Measurements from ENCODE around the gene SAPCD1. TPM values are rescaled to one million over a fixed set of nuclear protein-coding genes. Genes with fewer than 3 reads are reported as not detected.

Gene SAPCD1
- total and polyA plus RNA-seq, 2 donors (not counting 1 experiment from before 2014, with no cell fraction given), result 12.9 TPM

DNA sequence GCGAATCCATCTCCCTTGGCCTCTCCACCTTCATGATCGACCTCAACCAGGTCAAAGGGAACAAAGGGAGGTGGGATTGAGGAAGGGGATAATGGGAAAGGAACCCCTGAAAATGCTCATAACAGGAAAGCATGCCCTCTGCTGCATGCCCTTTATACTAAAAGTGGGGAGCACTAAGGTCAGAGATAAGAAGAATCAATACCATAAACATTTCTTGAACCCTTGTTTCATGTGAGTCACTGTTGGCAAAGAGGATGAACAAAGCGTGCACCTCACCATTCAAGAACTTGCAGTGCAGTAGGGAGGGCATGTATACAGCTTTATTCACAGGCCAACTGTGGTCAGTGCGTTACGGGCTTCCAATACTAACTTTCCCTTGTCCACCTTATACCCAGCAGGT, 1.7 kb upstream of the SAPCD1 start:
- Histone ChIP-seq H2AFZ (ENCODE audit: insufficient read depth, low read depth, low read length, poor library complexity, severe bottlenecking) (no peak overlapping the region), H3K27ac (ENCODE audit: low read length in 2 of 2) (no peak overlapping the region), H3K9me3 (ENCODE audit: control extremely low read depth in 1 of 3, control insufficient read depth in 2 of 3, insufficient read depth in 1 of 3, low read length in 2 of 3) (no peaks in the 10 kb centered on the region), H3K4me2 (replicated peaks; ENCODE audit: low read depth, low read length, poor library complexity, severe bottlenecking) (no peak overlapping the region), H4K20me1 (ENCODE audit: control insufficient read depth, insufficient read depth, low read length, poor library complexity, severe bottlenecking) (no peaks in the 10 kb centered on the region), H3K4me1 (ENCODE audit: control insufficient read depth in 2 of 2, insufficient read depth in 2 of 2, low read length in 2 of 2) (no peaks in the 10 kb centered on the region), H3K4me3 (ENCODE audit: control extremely low read depth in 1 of 5, extremely low read depth in 1 of 5, insufficient read depth in 1 of 5, low read depth in 2 of 5, low read length in 4 of 5) (no peak overlapping the region), H3K79me2 (ENCODE audit: control insufficient read depth, insufficient read depth, low read length) (no peaks in the 10 kb centered on the region), H3K27me3 (replicated peaks in 1 of 4; ENCODE audit: control extremely low read depth in 1 of 4, control insufficient read depth in 3 of 4, insufficient read depth in 4 of 4, low read length in 3 of 4) (no peaks in the 10 kb centered on the region), H3K36me3 (replicated peaks in 1 of 2; ENCODE audit: control extremely low read depth in 1 of 2, control insufficient read depth in 1 of 2, extremely low read depth in 1 of 2, insufficient read depth in 2 of 2, low read length in 1 of 2) (peaks cover 0 to 14% of the 10 kb centered on the region in 2 experiments), H3K9ac (ENCODE audit: low read length) (no peak overlapping the region)
- intact Hi-C loops (cut with micrococcal nuclease), result no loop called here
- WGBS (ENCODE audit: insufficient coverage), result 100% methylated on average over 1 of the region's 5 CpGs
- no peak overlapping the region for H3K27ac Mint-ChIP-seq
- ATAC-seq (ENCODE audit: low read depth), result no peak
- no peaks in the 10 kb centered on the region for H3K4me1 Mint-ChIP-seq
- no peaks in the 10 kb centered on the region for H3K9me3 Mint-ChIP-seq (ENCODE audit: insufficient read depth)
- H3K4me3 Mint-ChIP-seq, result no peak overlapping the region
- ChIA-PET CTCF (no interaction called here), POLR2A (interaction anchor here (0.6 kb wide), 2 partner anchors 11 to 15 kb away, joined by 3 to 5 read pairs; no protein-coding TSS in a partner anchor)
- TF ChIP-seq EZH2 (IDR thresholded peaks at IDR 0.05; ENCODE audit: borderline replicate concordance, insufficient read depth, low read depth, low read length, poor library complexity, severe bottlenecking), result no peak
- TF ChIP-seq, protein P1, sequence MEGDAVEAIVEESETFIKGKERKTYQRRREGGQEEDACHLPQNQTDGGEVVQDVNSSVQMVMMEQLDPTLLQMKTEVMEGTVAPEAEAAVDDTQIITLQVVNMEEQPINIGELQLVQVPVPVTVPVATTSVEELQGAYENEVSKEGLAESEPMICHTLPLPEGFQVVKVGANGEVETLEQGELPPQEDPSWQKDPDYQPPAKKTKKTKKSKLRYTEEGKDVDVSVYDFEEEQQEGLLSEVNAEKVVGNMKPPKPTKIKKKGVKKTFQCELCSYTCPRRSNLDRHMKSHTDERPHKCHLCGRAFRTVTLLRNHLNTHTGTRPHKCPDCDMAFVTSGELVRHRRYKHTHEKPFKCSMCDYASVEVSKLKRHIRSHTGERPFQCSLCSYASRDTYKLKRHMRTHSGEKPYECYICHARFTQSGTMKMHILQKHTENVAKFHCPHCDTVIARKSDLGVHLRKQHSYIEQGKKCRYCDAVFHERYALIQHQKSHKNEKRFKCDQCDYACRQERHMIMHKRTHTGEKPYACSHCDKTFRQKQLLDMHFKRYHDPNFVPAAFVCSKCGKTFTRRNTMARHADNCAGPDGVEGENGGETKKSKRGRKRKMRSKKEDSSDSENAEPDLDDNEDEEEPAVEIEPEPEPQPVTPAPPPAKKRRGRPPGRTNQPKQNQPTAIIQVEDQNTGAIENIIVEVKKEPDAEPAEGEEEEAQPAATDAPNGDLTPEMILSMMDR (IDR thresholded peaks at IDR 0.05), result no peak
- no peaks in the 10 kb centered on the region for H3K27me3 Mint-ChIP-seq
- DNase-seq, result no peak

DNA sequence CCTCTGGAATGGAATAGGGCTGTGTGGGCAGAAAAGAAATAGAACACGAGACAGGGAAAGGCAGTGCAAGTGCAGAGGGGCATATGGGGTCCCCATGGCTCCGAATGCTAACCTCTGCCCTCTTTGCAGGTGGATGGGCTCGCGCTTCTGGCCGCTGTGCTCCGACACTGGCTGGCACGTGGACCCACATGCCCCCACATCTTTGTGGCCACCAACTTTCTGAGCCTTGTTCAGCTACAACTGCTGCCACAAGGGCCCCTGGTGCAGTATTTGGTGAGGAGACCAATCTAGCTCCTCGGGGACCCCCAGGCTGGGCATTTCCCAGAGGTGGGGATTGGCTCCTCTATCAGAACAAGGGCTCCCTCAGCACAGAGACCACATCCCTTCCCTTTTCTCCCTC, 1.1 kb upstream of the SAPCD1 start:
- no peak overlapping the region for H3K27ac ChIP-seq (ENCODE audit: low read length in 2 of 2)
- no peaks in the 10 kb centered on the region for H3K79me2 ChIP-seq (ENCODE audit: control insufficient read depth, insufficient read depth, low read length)
- no peaks in the 10 kb centered on the region for H3K27me3 Mint-ChIP-seq
- no peak for ATAC-seq (ENCODE audit: low read depth)
- intact Hi-C loops (cut with micrococcal nuclease), result no loop called here
- no peaks in the 10 kb centered on the region for H3K9me3 ChIP-seq (ENCODE audit: control extremely low read depth in 1 of 3, control insufficient read depth in 2 of 3, insufficient read depth in 1 of 3, low read length in 2 of 3)
- H3K36me3 ChIP-seq (replicated peaks in 1 of 2; ENCODE audit: control extremely low read depth in 1 of 2, control insufficient read depth in 1 of 2, extremely low read depth in 1 of 2, insufficient read depth in 2 of 2, low read length in 1 of 2), result peaks cover 0 to 14% of the 10 kb centered on the region in 2 experiments
- no peaks in the 10 kb centered on the region for H4K20me1 ChIP-seq (ENCODE audit: control insufficient read depth, insufficient read depth, low read length, poor library complexity, severe bottlenecking)
- H3K27me3 ChIP-seq (replicated peaks in 1 of 4; ENCODE audit: control extremely low read depth in 1 of 4, control insufficient read depth in 3 of 4, insufficient read depth in 4 of 4, low read length in 3 of 4), result no peaks in the 10 kb centered on the region
- no peaks in the 10 kb centered on the region for H3K4me1 Mint-ChIP-seq
- no peaks in the 10 kb centered on the region for H3K9me3 Mint-ChIP-seq (ENCODE audit: insufficient read depth)
- no peak overlapping the region for H3K4me3 Mint-ChIP-seq
- no peak overlapping the region for H3K4me2 ChIP-seq (replicated peaks; ENCODE audit: low read depth, low read length, poor library complexity, severe bottlenecking)
- H3K4me3 ChIP-seq (ENCODE audit: control extremely low read depth in 1 of 5, extremely low read depth in 1 of 5, insufficient read depth in 1 of 5, low read depth in 2 of 5, low read length in 4 of 5), result no peak overlapping the region
- H3K27ac Mint-ChIP-seq, result no peak overlapping the region
- DNase-seq, result no peak
- ChIA-PET POLR2A (interaction anchor here (0.6 kb wide), 2 partner anchors 10 to 71 kb away, joined by 3 to 7 read pairs; no protein-coding TSS in a partner anchor), CTCF (no interaction called here)
- TF ChIP-seq EZH2 (IDR thresholded peaks at IDR 0.05; ENCODE audit: borderline replicate concordance, insufficient read depth, low read depth, low read length, poor library complexity, severe bottlenecking), result no peak
- TF ChIP-seq, protein P1 (IDR thresholded peaks at IDR 0.05), result no peak
- 100% methylated on average over 8 of the region's 8 CpGs for WGBS (ENCODE audit: insufficient coverage)
- H2AFZ ChIP-seq (ENCODE audit: insufficient read depth, low read depth, low read length, poor library complexity, severe bottlenecking), result no peak overlapping the region
- no peak overlapping the region for H3K9ac ChIP-seq (ENCODE audit: low read length)
- no peaks in the 10 kb centered on the region for H3K4me1 ChIP-seq (ENCODE audit: control insufficient read depth in 2 of 2, insufficient read depth in 2 of 2, low read length in 2 of 2)

All from B cell (primary cell).